HCT116 (cell line): ENCODE results near the gene IQGAP2. TPM values are rescaled to one million over a fixed set of nuclear protein-coding genes. Genes with fewer than 3 reads are reported as not detected.

Source experiments
- ATAC-seq: fragments of 200-7000 bp; cut with Tn5 transposase; 2 replicates; pipeline ENCODE4 v1.9.1; 2020; ENCODE audit warnings: mild to moderate bottlenecking, moderate library complexity
- BruUV-seq: library from RNA; stranded (reverse); fragments of 400-500 nt; replicated peaks from 2 replicates; lab custom pipeline; 2021; lab: Mats Ljungman, UMichigan
- CTCF ChIA-PET: fragments of 300-600 bp; sonication (Branson Sonifier 250); formaldehyde crosslinking; loops from one replicate; lab custom pipeline; 2021; ENCODE audit warnings: antibody characterized with exemption; lab: Charles Lee
- POLR2A ChIA-PET: fragments of 300-600, 350-600 bp; sonication (Branson Sonifier 250); formaldehyde crosslinking; loops from one replicate; lab custom pipeline; 2021; ENCODE audit warnings: antibody characterized with exemption; lab: Charles Lee
- RAD21 ChIA-PET, 2 experiments: fragments of 300-600 bp; sonication (Branson Sonifier 250); formaldehyde crosslinking; loops; one replicate each; lab custom pipeline; 2023; ENCODE audit warnings: low total read pairs in 2 of 2; ENCODE audit not compliant: uncharacterized antibody in 2 of 2, unreplicated experiment in 2 of 2, low non-redundant PET in 1 of 2; lab: Charles Lee
- DNase-seq: peaks from one replicate; pipeline ENCODE4 v3.0.0-alpha.2; 2010; ENCODE audit warnings: low read depth, low spot score
- H2AFZ ChIP-seq: fragments of 200-600 bp; shearing (Covaris generic), sonication (generic); 2 replicates; pipeline ENCODE4 v1.6.1; 2017; ENCODE audit warnings: low read depth, mixed run types, mixed read lengths, antibody characterized with exemption, low read length; ENCODE audit not compliant: poor library complexity, severe bottlenecking
- H3K27ac ChIP-seq: 2 replicates; pipeline ENCODE4 v1.5.1; 2012; ENCODE audit warnings: low read depth, low read length
- H3K27me3 ChIP-seq: fragments of 200-600 bp; sonication (generic); 2 replicates; pipeline ENCODE4 v1.6.1; 2016; ENCODE audit warnings: mixed run types, low read length, mixed read lengths; ENCODE audit not compliant: insufficient read depth
- H3K36me3 ChIP-seq, 2 experiments: fragments of 200-500 bp in 1 of 2; fragments of 200-600 bp in 1 of 2; sonication (Bioruptor generic) in 1 of 2; sonication (generic) in 1 of 2; 2 replicates each; pipeline versions ENCODE4 v1.5.1 to v1.6.1; 2014 to 2016; ENCODE audit warnings: low read length in 2 of 2, inconsistent platforms in 1 of 2, mixed read lengths in 1 of 2, mixed run types in 1 of 2; ENCODE audit not compliant: insufficient read depth in 2 of 2, control insufficient read depth in 1 of 2
- H3K4me1 ChIP-seq, 2 experiments: fragments of 200-600 bp in 1 of 2; sonication (generic) in 1 of 2; 2 replicates each; pipeline versions ENCODE4 v1.5.1 to v1.6.1; 2012 to 2017; ENCODE audit warnings: low read length in 2 of 2, inconsistent platforms in 1 of 2, mild to moderate bottlenecking in 1 of 2, mixed read lengths in 1 of 2, mixed run types in 1 of 2, moderate library complexity in 1 of 2; ENCODE audit not compliant: insufficient read depth in 2 of 2, control insufficient read depth in 1 of 2
- H3K4me2 ChIP-seq: fragments of 200-600 bp; sonication (generic); 2 replicates; pipeline ENCODE4 v1.6.1; 2017; ENCODE audit warnings: mixed run types, low read length, mixed read lengths
- H3K4me3 ChIP-seq, 2 experiments: fragments of 200-600 bp in 1 of 2; sonication (generic) in 1 of 2; replicated peaks in 1 of 2; 2 replicates each; pipeline ENCODE4 v1.5.1; 2011 to 2016; ENCODE audit warnings: low read length in 2 of 2, control low read depth in 1 of 2, low read depth in 1 of 2, mild to moderate bottlenecking in 1 of 2, mixed read lengths in 1 of 2, mixed run types in 1 of 2
- H3K79me2 ChIP-seq: fragments of 200-600 bp; sonication (generic); 2 replicates; pipeline ENCODE4 v1.6.1; 2017; ENCODE audit warnings: mild to moderate bottlenecking, mixed run types, low read length, moderate library complexity, mixed read lengths; ENCODE audit not compliant: insufficient read depth
- H3K9ac ChIP-seq: fragments of 200-600 bp; sonication (generic); 2 replicates; pipeline ENCODE4 v1.6.1; 2016; ENCODE audit warnings: low read length, mixed read lengths
- H3K9me2 ChIP-seq: fragments of 200-600 bp; sonication (generic), shearing (Covaris generic); 2 replicates; pipeline ENCODE4 v1.6.1; 2017; ENCODE audit warnings: mixed run types, mild to moderate bottlenecking, moderate library complexity; ENCODE audit not compliant: insufficient read depth
- H3K9me3 ChIP-seq, 2 experiments: fragments of 200-500 bp in 1 of 2; fragments of 200-600 bp in 1 of 2; sonication (Bioruptor generic) in 1 of 2; sonication (generic) in 1 of 2; 2 replicates each; pipeline ENCODE4 v1.6.1; 2014 to 2017; ENCODE audit warnings: low read length in 2 of 2, mixed read lengths in 2 of 2, inconsistent platforms in 1 of 2, low read depth in 1 of 2, mild to moderate bottlenecking in 1 of 2, mixed run types in 1 of 2, moderate library complexity in 1 of 2; ENCODE audit not compliant: control insufficient read depth in 1 of 2, insufficient read depth in 1 of 2
- H4K20me1 ChIP-seq: fragments of 200-600 bp; sonication (generic), shearing (Covaris generic); 2 replicates; pipeline ENCODE4 v1.6.1; 2017; ENCODE audit warnings: mixed run types, mild to moderate bottlenecking, moderate library complexity; ENCODE audit not compliant: insufficient read depth
- ATF3 ChIP-seq: IDR thresholded peaks from 2 replicates; pipeline ENCODE4 v1.6.1; 2012
- CBX3 ChIP-seq: IDR thresholded peaks from 2 replicates; pipeline ENCODE4 v1.6.1; 2012; ENCODE audit warnings: low read depth
- CEBPB ChIP-seq: IDR thresholded peaks from 2 replicates; pipeline ENCODE4 v1.6.1; 2012; ENCODE audit warnings: low read depth
- CTCF ChIP-seq, 3 experiments: fragments of 200-600 bp in 1 of 3; sonication (generic) in 1 of 3; IDR thresholded peaks in 2 of 3; conservative IDR thresholded peaks in 1 of 3; 2 replicates each; pipeline ENCODE4 v1.5.1; 2012 to 2017; ENCODE audit warnings: low read depth in 2 of 3, low read length in 2 of 3, antibody characterized with exemption in 1 of 3, borderline replicate concordance in 1 of 3, control low read depth in 1 of 3, mild to moderate bottlenecking in 1 of 3, mixed read lengths in 1 of 3, mixed run types in 1 of 3, moderate library complexity in 1 of 3; ENCODE audit not compliant: insufficient read depth in 1 of 3
- EZH2 ChIP-seq: fragments of 200-600 bp; sonication (generic); IDR thresholded peaks from 2 replicates; pipeline ENCODE4 v1.6.1; 2017; ENCODE audit warnings: antibody characterized with exemption, mixed run types
- EZH2phosphoT487 ChIP-seq: fragments of 200-600 bp; IDR thresholded peaks from 2 replicates; pipeline ENCODE4 v1.6.1; 2018; ENCODE audit warnings: antibody characterized with exemption, borderline replicate concordance
- FOSL1 ChIP-seq: IDR thresholded peaks from 2 replicates; pipeline ENCODE4 v1.6.1; 2012; ENCODE audit warnings: low read depth
- JUND ChIP-seq: IDR thresholded peaks from 2 replicates; pipeline ENCODE4 v1.6.1; 2012
- POLR2A ChIP-seq: IDR thresholded peaks from 2 replicates; pipeline ENCODE4 v1.7.0; 2011; ENCODE audit warnings: borderline replicate concordance; ENCODE audit not compliant: insufficient read depth, insufficient read length; ENCODE audit errors: extremely low read depth
- POLR2AphosphoS5 ChIP-seq: IDR thresholded peaks from 2 replicates; pipeline ENCODE4 v1.6.1; 2011; ENCODE audit warnings: mild to moderate bottlenecking, low read depth, low read length, moderate library complexity
- RAD21 ChIP-seq: IDR thresholded peaks from 2 replicates; pipeline ENCODE4 v1.6.1; 2012; ENCODE audit warnings: low read depth, mild to moderate bottlenecking
- REST ChIP-seq: IDR thresholded peaks from 2 replicates; pipeline ENCODE4 v1.6.1; 2012; ENCODE audit warnings: low read depth
- SIN3A ChIP-seq: IDR thresholded peaks from 2 replicates; pipeline ENCODE4 v1.6.1; 2012; ENCODE audit warnings: low read depth
- SP1 ChIP-seq: IDR thresholded peaks from 2 replicates; pipeline ENCODE4 v1.6.1; 2012; ENCODE audit warnings: low read depth
- TCF7L2 ChIP-seq: IDR thresholded peaks from 2 replicates; pipeline ENCODE4 v1.7.0; 2011; ENCODE audit warnings: borderline replicate concordance, inconsistent platforms; ENCODE audit not compliant: insufficient read depth, insufficient read length; ENCODE audit errors: extremely low read depth
- YY1 ChIP-seq: IDR thresholded peaks from 2 replicates; pipeline ENCODE4 v1.6.1; 2011; ENCODE audit warnings: low read length, low read depth, moderate library complexity, mild to moderate bottlenecking; ENCODE audit not compliant: insufficient replicate concordance; ENCODE audit errors: extremely low read depth
- ZBTB33 ChIP-seq: IDR thresholded peaks from 2 replicates; pipeline ENCODE4 v1.6.1; 2011; ENCODE audit warnings: mild to moderate bottlenecking, low read length, moderate library complexity; ENCODE audit not compliant: insufficient replicate concordance; ENCODE audit errors: extremely low read depth
- ZNF274 ChIP-seq: fragments of 200-500 bp; sonication (Bioruptor generic); IDR thresholded peaks from 2 replicates; pipeline ENCODE4 v1.6.1; 2014; ENCODE audit warnings: mild to moderate bottlenecking, low read depth, low read length, inconsistent platforms
- intact Hi-C: fragments of 100-400 bp; cut with micrococcal nuclease; formaldehyde crosslinking; loops from 2 replicates; pipeline ENCODE4 v1.10.0; 2022
- total RNA-seq: library from RNA; stranded (reverse); gene quantifications from one replicate; pipeline ENCODE4 v1.2.1, GENCODE V29; 2021; ENCODE audit not compliant: unreplicated experiment

The IQGAP2 gene
- total RNA-seq, 1 experiment from 2014 or later, result 2.0 TPM

- Histone ChIP-seq H3K36me3 (no peaks in the 10 kb centered on the region), H3K4me1 (peaks cover 18 to 38% of the 10 kb centered on the region in 2 experiments), H3K4me3 (no peak overlapping the region), H2AFZ (peak overlapping the region; percentile 52), H3K4me2 (peak overlapping the region; percentile 5; the same call in 1 of the 2 replicates), H4K20me1 (no peaks in the 10 kb centered on the region), H3K9me3 (no peaks in the 10 kb centered on the region), H3K27me3 (no peaks in the 10 kb centered on the region), H3K27ac (no peak overlapping the region), H3K79me2 (no peaks in the 10 kb centered on the region), H3K9me2 (0 out of 2 replicates have a peak, but pooled peaks cover 3% of the 10 kb centered on the region), H3K9ac (no peak overlapping the region)
- BruUV-seq, result no TSS peak
- CTCF ChIA-PET, result no interaction called here
- intact Hi-C loops, result no loop called here
- RAD21 ChIA-PET, result no interaction called here
- TF ChIP-seq EZH2phosphoT487, result no peak
- TF ChIP-seq FOSL1, result no peak
- no peak for TF ChIP-seq SP1
- TF ChIP-seq CEBPB, result no peak
- TF ChIP-seq ATF3, result no peak
- TF ChIP-seq POLR2A, result no peak
- no peak for TF ChIP-seq SIN3A
- no peak for TF ChIP-seq ZBTB33
- no peak for TF ChIP-seq TCF7L2
- TF ChIP-seq RAD21, result no peak
- no peak for TF ChIP-seq YY1
- TF ChIP-seq CTCF (IDR thresholded peaks at IDR 0.05 in 2 of 3, conservative IDR thresholded peaks at IDR 0.05 in 1 of 3; ENCODE audit: borderline replicate concordance in 1 of 3, insufficient read depth in 1 of 3, low read depth in 2 of 3, low read length in 2 of 3), result no peak
- TF ChIP-seq POLR2AphosphoS5, result no peak
- no peak for TF ChIP-seq JUND
- no peak for TF ChIP-seq REST
- TF ChIP-seq EZH2, result no peak
- no peak for TF ChIP-seq ZNF274
- TF ChIP-seq CBX3, result no peak
- POLR2A ChIA-PET, result no interaction called here
- no peak for DNase-seq
- no peak for ATAC-seq
These were observed 288.6 kb downstream of the IQGAP2 start for GRCh38 chr5:76691467-76692273.
